Heart left ventricle (tissue), 16 donors: Measurements from ENCODE around the gene AAGAB. TPM values are rescaled to one million over a fixed set of nuclear protein-coding genes. Genes with fewer than 3 reads are reported as not detected.

ENCODE experiments used
- ATAC-seq, 4 donors: fragments of 200-7000 bp; cut with Tn5 transposase; one replicate each; pipeline ENCODE4 v1.9.1; 2020 to 2022; ENCODE audit warnings: moderate library complexity in 4 of 4, mild to moderate bottlenecking in 3 of 4, moderate number of reproducible peaks in 1 of 4
- DNase-seq, 5 donors: peaks; one replicate each; pipeline ENCODE4 v3.0.0-alpha.2; 2020
- H3K27ac ChIP-seq, 12 donors: fragments of 200-600 bp; sonication (generic) in 4 of 12; one replicate each; pipeline versions ENCODE4 v1.5.0 to v1.8.0; 2016 to 2022; ENCODE audit warnings: mild to moderate bottlenecking in 2 of 12
- H3K27me3 ChIP-seq, 9 donors: fragments of 200-600 bp; sonication (generic) in 2 of 9; one replicate each; pipeline versions ENCODE4 v1.5.1 to v1.8.0; 2016 to 2022; ENCODE audit warnings: mild to moderate bottlenecking in 3 of 9
- H3K36me3 ChIP-seq, 9 donors: fragments of 200-600 bp; sonication (generic) in 2 of 9; one replicate each; pipeline versions ENCODE4 v1.5.0 to v1.8.0; 2018 to 2022; ENCODE audit warnings: mild to moderate bottlenecking in 2 of 9
- H3K4me1 ChIP-seq, 12 donors: fragments of 200-600 bp; sonication (generic) in 4 of 12; one replicate each; pipeline versions ENCODE4 v1.5.0 to v1.8.0; 2016 to 2022; ENCODE audit warnings: mild to moderate bottlenecking in 3 of 12
- H3K4me3 ChIP-seq, 12 donors: fragments of 200-600 bp; sonication (generic) in 4 of 12; one replicate each; pipeline versions ENCODE4 v1.5.0 to v1.8.0; 2017 to 2022; ENCODE audit warnings: mild to moderate bottlenecking in 9 of 12, moderate library complexity in 4 of 12
- H3K9me3 ChIP-seq, 12 donors: fragments of 200-600 bp; sonication (generic) in 4 of 12; one replicate each; pipeline versions ENCODE4 v1.5.0 to v1.8.0; 2016 to 2022; ENCODE audit warnings: mild to moderate bottlenecking in 1 of 12
- POLR2A ChIP-seq, 2 donors: fragments of 450-650 bp; IDR thresholded peaks; one replicate each; pipeline ENCODE4 v1.6.1; 2017; ENCODE audit warnings: antibody characterized with exemption in 2 of 2, mild to moderate bottlenecking in 2 of 2, moderate library complexity in 2 of 2
- WGBS, 4 donors: extraction: QIAGEN DNeasy Blood & Tissue Kit in 2 of 4; methylation state at CpG; one replicate each; pipeline versions ENCODE4 v1.1.5 to v1.1.7; 2013 to 2018; 5-methylcytosine and 5-hydroxymethylcytosine counted together
- intact Hi-C, 10 donors: fragments of 100-400 bp; cut with DNase I; formaldehyde crosslinking; loops; one replicate each; pipeline versions ENCODE4 v1.11.1 to v1.14.2; 2022
- polyA plus RNA-seq, 2 donors: library from polyadenylated mRNA; stranded (reverse); fragments of 200-250 nt; gene quantifications; one replicate each; pipeline ENCODE4 v1.2.3, GENCODE V29; 2013
- total RNA-seq, 9 donors: library from RNA; depleted of rRNA in 2 of 9; stranded (reverse); fragments of >200 nt in 2 of 9; fragmentation: NEBNext Ultra II Directional in 3 of 9; extraction: Animal tissue kit (Norgen Biotek cat#: 25700) in 3 of 9; gene quantifications; one replicate each; pipeline versions ENCODE4 v1.1.0 to v1.2.4, GENCODE V29; 2016 to 2023
- TF ChIP-seq, protein P1 (sequence below), 12 donors: fragments of 200-600 bp; sonication (generic) in 4 of 12; IDR thresholded peaks; one replicate each; pipeline versions ENCODE4 v1.5.0 to v1.8.0; 2018 to 2022; ENCODE audit warnings: antibody characterized with exemption in 12 of 12, mild to moderate bottlenecking in 5 of 12
- donor health status: ischemic (EF 13 %, LVEDD 7.1; RV severe dilation, severe dysfunction).
- donor health status: healthy with polysubstance abuse.
- donor health status: DM: no; HTN: yes; CAD: no.
- donor health status: DM: no; HTN: no; CAD: no.
- donor health status: ischemic (EF 25% LVEDD 6.9; RV normal size, moderate dysfunction).
- donor health status: ischemic (EF 25% LVEDD 5.7; RV mildly dilated, moderate dysfunction).
- donor health status: healthy.
- donor health status: DM: yes; HTN: yes; CAD: no.
- donor health status: ischemic (EF 35%, LVEDD 5.7; RV mildly dilated, moderate dysfunction).
- donor health status: nonischemic (EF 11% LVEDD 7.7; RV severe dilation, severe dysfunction).
- donor health status: DM: yes; HTN: yes; CAD: no.
- donor health status: PGD.
- donor health status: ischemic (EF 29% LVEDD 5.4; RV normal size, mild dysfunction).
- donor health status: nonischemic (EF 23%, LVEDD 6.1; RV moderate dilation, normal function).

The AAGAB gene
- total and polyA plus RNA-seq, 11 donors, result 5.4 to 43.4 (median 28.0) TPM

DNA sequence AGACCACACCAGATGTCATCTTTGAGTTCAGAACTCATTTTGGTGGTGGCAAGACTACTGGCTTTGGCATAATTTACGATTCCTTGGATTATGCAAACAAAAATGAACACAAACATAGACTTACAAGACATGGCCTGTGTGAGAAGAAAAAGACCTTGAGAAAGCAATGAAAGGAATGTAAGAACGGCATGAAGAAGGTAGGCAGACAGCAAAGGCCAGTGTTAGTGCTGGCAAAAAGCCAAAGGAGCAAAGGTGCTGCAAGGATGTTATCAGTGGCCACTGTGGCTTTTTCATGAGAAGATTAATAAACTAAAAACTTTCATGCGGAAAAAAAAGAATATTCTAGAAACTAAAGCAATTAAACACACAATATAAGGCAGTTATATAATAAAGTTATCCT, 21.9 kb downstream of the AAGAB start:
- TF ChIP-seq POLR2A (IDR thresholded peaks at IDR 0.05), result no peak
- TF ChIP-seq, protein P1, sequence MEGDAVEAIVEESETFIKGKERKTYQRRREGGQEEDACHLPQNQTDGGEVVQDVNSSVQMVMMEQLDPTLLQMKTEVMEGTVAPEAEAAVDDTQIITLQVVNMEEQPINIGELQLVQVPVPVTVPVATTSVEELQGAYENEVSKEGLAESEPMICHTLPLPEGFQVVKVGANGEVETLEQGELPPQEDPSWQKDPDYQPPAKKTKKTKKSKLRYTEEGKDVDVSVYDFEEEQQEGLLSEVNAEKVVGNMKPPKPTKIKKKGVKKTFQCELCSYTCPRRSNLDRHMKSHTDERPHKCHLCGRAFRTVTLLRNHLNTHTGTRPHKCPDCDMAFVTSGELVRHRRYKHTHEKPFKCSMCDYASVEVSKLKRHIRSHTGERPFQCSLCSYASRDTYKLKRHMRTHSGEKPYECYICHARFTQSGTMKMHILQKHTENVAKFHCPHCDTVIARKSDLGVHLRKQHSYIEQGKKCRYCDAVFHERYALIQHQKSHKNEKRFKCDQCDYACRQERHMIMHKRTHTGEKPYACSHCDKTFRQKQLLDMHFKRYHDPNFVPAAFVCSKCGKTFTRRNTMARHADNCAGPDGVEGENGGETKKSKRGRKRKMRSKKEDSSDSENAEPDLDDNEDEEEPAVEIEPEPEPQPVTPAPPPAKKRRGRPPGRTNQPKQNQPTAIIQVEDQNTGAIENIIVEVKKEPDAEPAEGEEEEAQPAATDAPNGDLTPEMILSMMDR (IDR thresholded peaks at IDR 0.05), result no peak
- ATAC-seq (no peak), DNase-seq (no peak)
- no peak overlapping the region for H3K27ac ChIP-seq
- H3K4me3 ChIP-seq, result no peak overlapping the region
- 91 to 96% (median 93%) methylated on average over 3 of the region's 3 CpGs for WGBS, 4 donors
- H3K27me3 ChIP-seq, result no peaks in the 10 kb centered on the region
- no peaks in the 10 kb centered on the region for H3K4me1 ChIP-seq
- intact Hi-C loops, result no loop called here
- no peaks in the 10 kb centered on the region for H3K9me3 ChIP-seq
- H3K36me3 ChIP-seq, result peaks cover 0 to 80% (median 58%) of the 10 kb centered on the region in 9 donors

DNA sequence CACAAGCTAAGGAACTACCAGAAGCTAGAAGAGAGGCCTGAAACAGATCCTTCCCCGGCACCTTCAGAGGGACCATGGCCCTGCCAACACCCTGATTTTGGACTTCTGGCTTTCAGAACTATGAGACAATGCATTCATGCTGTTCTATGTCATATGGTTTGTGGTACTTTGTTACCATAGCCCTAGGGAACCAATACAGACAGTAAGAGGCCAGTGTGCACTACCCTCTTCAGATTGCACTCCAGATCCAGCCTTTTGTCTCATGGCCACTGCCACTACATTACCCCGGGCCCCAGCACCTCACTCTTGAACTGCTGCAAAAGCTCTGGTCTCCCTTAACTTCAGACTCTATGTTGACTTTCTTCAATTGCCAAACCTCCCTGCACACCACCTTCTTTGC, 24.0 kb downstream of the AAGAB start:
- no peak overlapping the region for H3K4me3 ChIP-seq
- no peak for TF ChIP-seq POLR2A (IDR thresholded peaks at IDR 0.05)
- TF ChIP-seq, protein P1 (IDR thresholded peaks at IDR 0.05), result no peak
- H3K36me3 ChIP-seq, result peaks cover 0 to 84% (median 58%) of the 10 kb centered on the region in 9 donors
- WGBS, 4 donors, result 96 to 100% (median 98%) methylated on average over 2 of the region's 2 CpGs
- intact Hi-C loops, result no loop called here
- DNase-seq (no peak), ATAC-seq (no peak)
- no peak overlapping the region for H3K27ac ChIP-seq
- H3K27me3 ChIP-seq, result no peaks in the 10 kb centered on the region
- no peaks in the 10 kb centered on the region for H3K4me1 ChIP-seq
- H3K9me3 ChIP-seq, result no peaks in the 10 kb centered on the region

DNA sequence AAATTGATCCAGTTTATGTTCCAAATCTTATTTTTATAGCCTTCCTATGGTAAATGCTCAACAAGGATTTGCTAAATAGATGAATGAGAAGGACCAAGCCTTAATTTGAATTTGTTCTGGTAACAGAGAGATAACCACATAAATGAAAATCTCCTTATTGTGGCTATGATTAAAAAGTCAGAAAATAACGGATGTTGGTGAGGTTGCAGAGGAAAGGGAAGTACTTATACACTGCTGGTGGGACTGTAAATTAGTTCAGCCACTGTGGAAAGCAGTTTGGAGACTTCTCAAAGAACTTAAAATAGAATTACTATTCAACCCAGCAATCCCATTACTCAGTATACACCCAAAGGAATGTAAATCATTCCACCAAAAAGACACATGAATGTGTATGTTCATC, 26.2 kb downstream of the AAGAB start:
- DNase-seq, result no peak
- H3K4me3 ChIP-seq, result no peak overlapping the region
- no peaks in the 10 kb centered on the region for H3K9me3 ChIP-seq
- intact Hi-C loops, result no loop called here
- no peak overlapping the region for H3K27ac ChIP-seq
- H3K4me1 ChIP-seq, result no peaks in the 10 kb centered on the region
- WGBS, 4 donors, result 62 to 79% (median 74%) methylated on average over 1 of the region's 1 CpG
- ATAC-seq, result no peak
- H3K36me3 ChIP-seq, result peaks cover 0 to 62% (median 42%) of the 10 kb centered on the region in 9 donors
- TF ChIP-seq POLR2A (IDR thresholded peaks at IDR 0.05), result no peak
- TF ChIP-seq, protein P1 (IDR thresholded peaks at IDR 0.05), result no peak
- H3K27me3 ChIP-seq, result no peaks in the 10 kb centered on the region

DNA sequence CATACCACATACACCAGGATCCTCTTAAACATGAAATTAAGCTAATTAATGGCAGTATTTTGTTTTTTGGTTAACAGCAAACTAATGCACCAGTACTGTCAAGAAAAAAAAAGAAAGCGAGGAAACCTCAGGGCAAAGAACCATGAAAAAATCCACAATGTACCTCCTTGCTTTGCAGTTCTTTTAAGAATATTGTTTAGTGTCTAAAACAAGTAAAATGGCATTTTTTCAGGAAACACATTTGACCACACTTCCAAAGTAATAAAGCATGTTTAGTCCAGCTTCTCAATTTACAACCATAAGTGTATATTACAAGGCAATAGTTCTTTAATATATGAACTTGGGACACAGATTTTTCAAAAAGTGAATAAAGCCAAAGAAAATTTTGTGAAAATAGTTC, 26.6 kb downstream of the AAGAB start:
- intact Hi-C loops, result no loop called here
- H3K4me1 ChIP-seq, result no peaks in the 10 kb centered on the region
- TF ChIP-seq POLR2A (IDR thresholded peaks at IDR 0.05), result no peak
- TF ChIP-seq, protein P1 (IDR thresholded peaks at IDR 0.05), result no peak
- H3K36me3 ChIP-seq, result peaks cover 0 to 58% (median 37%) of the 10 kb centered on the region in 9 donors
- no peaks in the 10 kb centered on the region for H3K27me3 ChIP-seq
- ATAC-seq (no peak), DNase-seq (no peak)
- no peak overlapping the region for H3K4me3 ChIP-seq
- H3K9me3 ChIP-seq, result no peaks in the 10 kb centered on the region
- no peak overlapping the region for H3K27ac ChIP-seq
- 95 to 100% (median 97%) methylated on average over 1 of the region's 1 CpG for WGBS, 4 donors
